ENCODE data around the gene DLG2.
A peak's percentile ranks its signal among the peaks of the same experiment; 100 is the strongest.

DLG2 gene

GRCh38 chr11:83895516-83895915 is 1731.6 kb downstream of the DLG2 start:
- no peak for FAIRE-seq

DNA sequence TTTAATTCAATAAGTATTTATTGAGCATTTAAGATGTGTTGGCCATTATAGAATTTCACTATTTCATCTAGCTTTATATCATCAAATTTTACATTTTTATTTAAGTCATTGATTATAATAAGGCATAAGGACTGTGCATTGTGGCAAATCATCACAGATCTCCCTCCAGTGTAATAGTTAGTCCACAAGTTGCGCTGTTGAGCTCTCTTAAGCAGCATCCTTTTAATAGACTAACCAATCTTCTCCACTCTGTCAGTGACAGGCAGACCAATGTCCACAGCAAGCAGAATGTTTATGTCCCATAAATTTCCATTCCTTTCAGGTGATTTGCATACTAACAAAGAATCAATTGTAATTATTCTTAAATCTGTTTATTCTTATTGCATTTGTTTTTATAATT is 1745.7 kb downstream of the DLG2 start:
- no peak for FAIRE-seq

More at GRCh38 chr11:83895516-83895915, 1731.6 kb downstream of the DLG2 start:
- no peak for DNase-seq (ENCODE audit: low spot score)

GRCh38 chr11:83871054-83871453 is 1756.1 kb downstream of the DLG2 start:
- FAIRE-seq (no peak), DNase-seq (ENCODE audit: low spot score) (no peak)

More for the DNA sequence above, 1745.7 kb downstream of the DLG2 start:
- no peak for DNase-seq (ENCODE audit: low spot score)

GRCh38 chr11:83866655-83867054 is 1760.5 kb downstream of the DLG2 start:
- FAIRE-seq (no peak), DNase-seq (ENCODE audit: low spot score) (no peak)

GRCh38 chr11:83865636-83866461 is 1761.3 kb downstream of the DLG2 start:
- FAIRE-seq, result no peak
- peak; percentile 50 for DNase-seq (ENCODE audit: low spot score)

- FAIRE-seq, result no peak
Observed at GRCh38 chr11:83864412-83865057, 1762.6 kb downstream of the DLG2 start.

GRCh38 chr11:83863272-83863671 is 1763.9 kb downstream of the DLG2 start:
- FAIRE-seq (no peak), DNase-seq (ENCODE audit: low spot score) (no peak)

More at GRCh38 chr11:83864412-83865057, 1762.6 kb downstream of the DLG2 start:
- no peak for DNase-seq (ENCODE audit: low spot score)

DNA sequence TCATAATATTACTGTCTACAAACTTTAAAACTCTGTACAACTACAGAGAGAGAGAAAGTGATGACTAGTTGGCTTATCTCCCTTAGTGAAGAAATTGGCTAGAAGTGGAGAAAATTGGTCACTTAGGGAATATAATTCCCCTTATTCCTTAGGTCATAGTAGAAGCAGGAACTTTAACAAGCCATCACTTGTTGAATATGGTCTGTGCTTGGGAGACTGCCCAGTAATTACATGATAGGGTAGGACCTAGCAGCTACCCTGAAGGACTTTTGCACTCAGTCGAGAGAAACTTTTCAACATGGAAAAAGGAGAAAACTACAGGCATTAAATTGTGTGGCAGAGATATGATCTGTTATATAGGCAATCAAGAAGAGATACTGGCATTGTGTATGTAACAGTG is 1764.5 kb downstream of the DLG2 start:
- no peak for FAIRE-seq
- no peak for DNase-seq (ENCODE audit: low spot score)

- FAIRE-seq (no peak), DNase-seq (ENCODE audit: low spot score) (no peak)
Observed at GRCh38 chr11:83862033-83862432, 1765.1 kb downstream of the DLG2 start.

- FAIRE-seq (no peak), DNase-seq (ENCODE audit: low spot score) (no peak)
Observed at GRCh38 chr11:83858694-83859093, 1768.5 kb downstream of the DLG2 start.

- no peak for FAIRE-seq
- no peak for DNase-seq (ENCODE audit: low spot score)
Observed at GRCh38 chr11:83855237-83855636, 1771.9 kb downstream of the DLG2 start.

- no peak for FAIRE-seq
- DNase-seq (ENCODE audit: low spot score), result no peak
Observed at GRCh38 chr11:83852775-83853442, 1774.2 kb downstream of the DLG2 start.

GRCh38 chr11:83852012-83852411 is 1775.1 kb downstream of the DLG2 start:
- DNase-seq (ENCODE audit: low spot score) (no peak), FAIRE-seq (no peak)

- FAIRE-seq (no peak), DNase-seq (ENCODE audit: low spot score) (no peak)
Observed at GRCh38 chr11:83847467-83848034, 1779.6 kb downstream of the DLG2 start.

DNA sequence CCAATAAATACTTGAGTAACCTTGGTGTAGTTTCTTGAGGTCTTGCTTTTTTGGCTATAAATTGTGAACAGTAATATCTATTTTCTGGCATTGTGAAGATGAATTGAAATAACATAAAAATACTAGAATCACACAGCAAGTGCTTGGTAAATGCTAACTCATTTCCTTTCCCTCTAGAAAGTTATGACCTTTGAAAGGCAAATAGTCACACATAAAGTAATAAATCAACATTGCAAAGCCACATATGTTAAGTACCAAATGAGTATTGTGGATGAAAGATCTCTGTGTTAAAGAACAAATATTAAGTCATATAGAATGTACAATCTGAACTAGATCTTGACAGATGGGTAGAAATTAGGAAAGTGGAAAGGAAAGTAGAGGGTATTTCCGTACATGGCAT is 1781.3 kb downstream of the DLG2 start:
- no peak for FAIRE-seq

DNA sequence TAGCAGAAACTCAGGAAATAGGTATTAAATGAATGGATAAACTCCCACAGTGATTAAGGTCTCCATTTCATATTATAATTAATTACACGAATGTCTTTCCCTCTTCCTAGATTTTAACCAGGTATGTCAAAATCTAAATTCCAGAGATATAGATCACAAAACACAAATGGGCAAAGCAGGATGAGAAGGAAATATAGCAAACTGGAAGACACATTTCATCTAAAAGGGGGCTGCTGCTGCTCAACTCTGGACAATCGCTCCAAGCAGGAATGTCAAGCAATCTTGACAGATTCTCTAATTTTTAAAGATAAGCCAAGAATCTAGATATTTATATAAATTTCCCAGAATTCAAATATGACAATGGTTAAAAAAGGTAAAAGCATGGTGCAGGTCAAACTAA is 1786.8 kb downstream of the DLG2 start:
- DNase-seq (ENCODE audit: low spot score) (no peak), FAIRE-seq (no peak)

More for the DNA sequence above, 1781.3 kb downstream of the DLG2 start:
- DNase-seq (ENCODE audit: low spot score), result no peak

DNA sequence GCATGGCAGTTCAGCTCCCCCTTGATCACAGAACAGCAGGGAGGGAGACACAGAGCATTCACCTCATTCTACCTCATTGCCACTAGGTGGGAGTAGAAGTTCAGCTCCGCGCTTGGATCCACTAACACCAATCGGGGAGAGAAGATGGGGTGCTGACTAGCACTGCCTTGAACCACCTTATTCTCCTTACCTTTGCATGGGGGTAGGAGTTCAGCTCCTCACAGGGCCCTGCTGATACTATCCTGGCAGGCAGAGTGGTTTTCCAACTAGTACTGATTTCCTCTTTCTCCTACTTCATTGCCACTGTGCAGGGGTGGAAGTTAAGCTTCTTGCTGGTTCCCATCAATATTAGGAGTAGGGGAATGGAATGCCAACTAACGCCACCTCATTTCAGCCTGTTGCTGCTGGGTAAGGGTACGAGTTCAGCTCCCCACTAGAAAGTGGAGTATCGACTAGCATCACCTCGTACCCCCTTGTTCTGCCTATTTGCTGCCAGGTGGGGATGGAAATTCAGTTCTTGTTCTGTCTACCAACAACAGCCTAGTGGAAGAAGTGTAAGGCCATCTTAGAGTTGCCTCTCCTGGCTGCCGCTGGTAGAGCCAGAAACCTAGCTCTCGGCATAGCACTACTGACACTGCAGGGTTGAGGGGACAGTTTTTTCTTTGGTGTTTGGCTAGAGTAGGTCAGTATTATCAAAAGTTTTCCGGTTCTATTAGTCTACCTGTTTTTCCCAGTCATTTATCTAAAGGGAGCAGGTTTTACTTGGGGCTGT is 1790.1 kb downstream of the DLG2 start:
- no peak for DNase-seq (ENCODE audit: low spot score)
- FAIRE-seq, result no peak

DNA sequence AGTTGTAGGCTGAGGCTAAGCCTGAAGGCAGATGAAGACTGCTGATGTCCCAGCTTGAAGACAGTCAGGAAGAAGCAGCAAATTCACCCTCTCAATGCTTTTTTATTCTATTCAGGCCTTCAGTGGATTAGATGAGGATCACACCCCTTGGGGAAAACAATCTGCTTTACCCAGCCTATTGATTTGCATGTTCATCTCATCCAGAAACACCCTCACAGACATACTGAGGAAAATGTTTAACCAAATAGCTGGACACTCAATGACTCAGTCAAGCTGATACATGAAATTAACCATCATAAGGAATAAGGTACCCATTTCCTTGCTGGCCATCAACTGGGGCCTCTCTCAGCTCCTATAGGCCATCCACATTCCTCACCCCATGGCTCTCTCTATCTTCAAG is 1791.1 kb downstream of the DLG2 start:
- FAIRE-seq (no peak), DNase-seq (ENCODE audit: low spot score) (no peak)

GRCh38 chr11:83835423-83835822 is 1791.7 kb downstream of the DLG2 start:
- DNase-seq (ENCODE audit: low spot score) (no peak), FAIRE-seq (no peak)

GRCh38 chr11:83831929-83832328 is 1795.2 kb downstream of the DLG2 start:
- FAIRE-seq, result no peak
- no peak for DNase-seq (ENCODE audit: low spot score)

GRCh38 chr11:83827940-83828554 is 1799.1 kb downstream of the DLG2 start:
- DNase-seq (ENCODE audit: low spot score) (no peak), FAIRE-seq (no peak)
